GM21423 (cell line): ENCODE results near the gene MGAT3.
A peak's percentile ranks its signal among the peaks of the same experiment; 100 is the strongest.
"Not testable (repeated sequence)": the region's sequence is repeated elsewhere in the genome, so short reads cannot be mapped to it uniquely, and the experiment has no call there.

Experiments used
- ATAC-seq: cut with Tn5 transposase; IDR thresholded peaks from one replicate; pipeline ENCODE4 v1.9.1; 2021; ENCODE audit warnings: mild to moderate bottlenecking, moderate library complexity; ENCODE audit not compliant: unreplicated experiment

MGAT3 gene

GRCh38 chr22:39510529-39511149 is 53.8 kb downstream of the MGAT3 start:
- ATAC-seq = no peak

- no peak for ATAC-seq
Measured at GRCh38 chr22:39511226-39511625, 54.4 kb downstream of the MGAT3 start.

- ATAC-seq = no peak
Measured at GRCh38 chr22:39512026-39512425, 55.2 kb downstream of the MGAT3 start.

- no peak for ATAC-seq
Measured at GRCh38 chr22:39513791-39514190, 57.0 kb downstream of the MGAT3 start.

- ATAC-seq = no peak
Measured at GRCh38 chr22:39514373-39514973, 57.7 kb downstream of the MGAT3 start.

- no peak for ATAC-seq
Measured at GRCh38 chr22:39515266-39516050, 58.6 kb downstream of the MGAT3 start.

GRCh38 chr22:39517470-39517869 is 60.7 kb downstream of the MGAT3 start:
- ATAC-seq = no peak

GRCh38 chr22:39518144-39518786 is 61.5 kb downstream of the MGAT3 start:
- ATAC-seq = no peak

- ATAC-seq = no peak
Measured at GRCh38 chr22:39518996-39519680, 62.3 kb downstream of the MGAT3 start.

- peak; percentile 80 for ATAC-seq
Measured at GRCh38 chr22:39519681-39520225, 62.9 kb downstream of the MGAT3 start.

- ATAC-seq = peak; percentile 36
Measured at GRCh38 chr22:39520226-39521105, 63.7 kb downstream of the MGAT3 start, which contains the start of gene ATF4. Gene ATF4, plus strand, starts transcription at chr22:39520562. Its CDS starts 884 bp downstream, at chr22:39521446.

GRCh38 chr22:39521106-39521885 is 64.5 kb downstream of the MGAT3 start:
- ATAC-seq = peak; percentile 12

GRCh38 chr22:39522091-39522490 is 65.3 kb downstream of the MGAT3 start:
- not testable (repeated sequence) for ATAC-seq

- no peak for ATAC-seq
Measured at GRCh38 chr22:39522567-39523300, 65.9 kb downstream of the MGAT3 start.

GRCh38 chr22:39524089-39524752 is 67.4 kb downstream of the MGAT3 start:
- ATAC-seq = no peak

- no peak for ATAC-seq
Measured at GRCh38 chr22:39524753-39525657, 68.2 kb downstream of the MGAT3 start.

- ATAC-seq = no peak
Measured at GRCh38 chr22:39525658-39525975, 68.8 kb downstream of the MGAT3 start.
